HepG2 (cell line): ENCODE measurements around the gene UCN2. TPM values are rescaled to one million over a fixed set of nuclear protein-coding genes. Genes with fewer than 3 reads are reported as not detected.
A peak's percentile ranks its signal among the peaks of the same experiment; 100 is the strongest.

Experiments used
- ARID3A ChIP-seq: IDR thresholded peaks from 2 replicates; pipeline ENCODE4 v1.6.1; 2012; ENCODE audit warnings: low read depth, low read length, improper control_type of control experiment
- BATF2 ChIP-seq: sonication (generic); formaldehyde crosslinking; IDR thresholded peaks from 2 replicates; pipeline ENCODE4 v1.8.0; 2022; ENCODE audit warnings: mild to moderate bottlenecking, missing genetic modification reagents, moderate library complexity
- BCL6 ChIP-seq: IDR thresholded peaks from 2 replicates; pipeline ENCODE4 v1.6.1; 2016; ENCODE audit warnings: missing genetic modification reagents, missing compliant biosample characterization
- CREB3 ChIP-seq: sonication (generic); formaldehyde crosslinking; IDR thresholded peaks from 2 replicates; pipeline ENCODE4 v1.5.0; 2020; ENCODE audit warnings: missing genetic modification reagents
- FOXC1 ChIP-seq: sonication (generic); formaldehyde crosslinking; IDR thresholded peaks from 2 replicates; pipeline ENCODE4 v1.8.0; 2022; ENCODE audit warnings: mild to moderate bottlenecking, missing genetic modification reagents, borderline replicate concordance
- GLMP ChIP-seq: sonication (generic); formaldehyde crosslinking; IDR thresholded peaks from 2 replicates; pipeline ENCODE4 v1.9.0; 2021; ENCODE audit warnings: missing genetic modification reagents, mild to moderate bottlenecking, borderline replicate concordance
- HOMEZ ChIP-seq: IDR thresholded peaks from 2 replicates; pipeline ENCODE4 v1.6.1; 2016; ENCODE audit warnings: low read depth
- HOXA7 ChIP-seq: sonication (generic); formaldehyde crosslinking; IDR thresholded peaks from 2 replicates; pipeline ENCODE4 v1.8.1; 2022; ENCODE audit warnings: mild to moderate bottlenecking, missing genetic modification reagents, moderate library complexity
- IKZF5 ChIP-seq: IDR thresholded peaks from 2 replicates; pipeline ENCODE4 v1.6.1; 2018; ENCODE audit warnings: missing genetic modification reagents, mild to moderate bottlenecking, missing compliant biosample characterization
- JARID2 ChIP-seq: sonication (generic); formaldehyde crosslinking; IDR thresholded peaks from 2 replicates; pipeline ENCODE4 v1.8.1; 2023; ENCODE audit warnings: missing genetic modification reagents, inconsistent platforms; ENCODE audit not compliant: insufficient replicate concordance
- KAT7 ChIP-seq: IDR thresholded peaks from 2 replicates; pipeline ENCODE4 v1.6.1; 2018; ENCODE audit warnings: borderline replicate concordance, missing compliant biosample characterization
- NCOA1 ChIP-seq: sonication (generic); formaldehyde crosslinking; IDR thresholded peaks from 2 replicates; pipeline ENCODE4 v1.9.0; 2021; ENCODE audit warnings: missing genetic modification reagents
- PLRG1 ChIP-seq: fragments of 450-650 bp; conservative IDR thresholded peaks from 2 replicates; pipeline ENCODE4 v1.6.1; 2016
- RNF2 ChIP-seq: fragments of 450-650 bp; conservative IDR thresholded peaks from 2 replicates; pipeline ENCODE4 v1.6.1; 2016; ENCODE audit warnings: low read depth
- TAF15 ChIP-seq: fragments of 200-400 bp; formaldehyde crosslinking; IDR thresholded peaks from one replicate; pipeline ENCODE4 v1.6.1; 2018; ENCODE audit warnings: mild to moderate bottlenecking, low read depth, low read length; ENCODE audit not compliant: poor library complexity, severe bottlenecking
- TOE1 ChIP-seq: sonication (generic); formaldehyde crosslinking; IDR thresholded peaks from 2 replicates; pipeline ENCODE4 v1.4.0; 2020; ENCODE audit warnings: mild to moderate bottlenecking, missing genetic modification reagents
- ZMYM4 ChIP-seq: sonication (generic); formaldehyde crosslinking; IDR thresholded peaks from 2 replicates; pipeline ENCODE4 v1.8.1; 2023; ENCODE audit warnings: mild to moderate bottlenecking, missing genetic modification reagents
- ZNF101 ChIP-seq: sonication (generic); formaldehyde crosslinking; IDR thresholded peaks from 2 replicates; pipeline ENCODE4 v1.4.0; 2020; ENCODE audit warnings: mild to moderate bottlenecking, low read depth, missing genetic modification reagents, borderline replicate concordance
- ZNF552 ChIP-seq: sonication (generic); formaldehyde crosslinking; IDR thresholded peaks from 2 replicates; pipeline ENCODE4 v1.9.0; 2022; ENCODE audit warnings: missing genetic modification reagents, mild to moderate bottlenecking, borderline replicate concordance
- ZNF607 ChIP-seq: sonication (generic); formaldehyde crosslinking; IDR thresholded peaks from 2 replicates; pipeline ENCODE4 v1.5.1; 2020; ENCODE audit warnings: missing genetic modification reagents, mild to moderate bottlenecking, borderline replicate concordance
- ZNF713 ChIP-seq: sonication (generic); formaldehyde crosslinking; IDR thresholded peaks from 2 replicates; pipeline ENCODE4 v1.4.0; 2020; ENCODE audit warnings: mild to moderate bottlenecking, missing genetic modification reagents
- ZNF816 ChIP-seq: sonication (generic); formaldehyde crosslinking; IDR thresholded peaks from 2 replicates; pipeline ENCODE4 v1.8.0; 2022; ENCODE audit warnings: missing genetic modification reagents, mild to moderate bottlenecking, borderline replicate concordance
- polyA plus RNA-seq, 8 experiments: library from polyadenylated mRNA; depleted of rRNA in 3 of 8; stranded (reverse) in 7 of 8; unstranded in 1 of 8; fragments of >200 nt; fragmentation: Illumina TruSeq in 4 of 8; extraction: Trizol in 4 of 8; gene quantifications; 2 replicates each; pipeline versions ENCODE4 v1.2.1 to v1.2.3, GENCODE V29; 2011 to 2016; ENCODE audit warnings: low read depth in 4 of 8, missing spikeins in 1 of 8, mixed read lengths in 1 of 8; ENCODE audit not compliant: insufficient read depth in 1 of 8
- total RNA-seq, 5 experiments: library from RNA; depleted of rRNA; stranded (reverse); fragments of >200 nt; fragmentation: Illumina TruSeq; extraction: Trizol; gene quantifications; 2 replicates each; pipeline ENCODE4 v1.2.3, GENCODE V29; 2016; ENCODE audit warnings: low read depth in 1 of 5

Gene UCN2
- total and polyA plus RNA-seq, 2 of the 13 experiments (the other 11 are each of a cell fraction or from before 2014, with no cell fraction given) = 0.07 to 1.5 TPM

GRCh38 chr3:48556796-48557626 is 6.6 kb downstream of the UCN2 start, which contains the start of gene PFKFB4 (continued):
- no peak for TF ChIP-seq HOXA7
- peak; percentile 55; the same call in 1 of the 2 replicates for TF ChIP-seq HOMEZ (CRISPR knock-in tag)
- TF ChIP-seq TAF15 = peak; percentile 46
- 0 out of 2 replicates have a peak, but pooled peaks have one; percentile 38 for TF ChIP-seq CREB3
- no peak for TF ChIP-seq NCOA1
- TF ChIP-seq ZNF101 = no peak
- no peak for TF ChIP-seq ZNF713 (CRISPR knock-in tag)
- TF ChIP-seq BCL6 = peak; percentile 46; the same call in 1 of the 2 replicates
- no peak for TF ChIP-seq ZMYM4 (CRISPR knock-in tag)
- peak; percentile 95 for TF ChIP-seq ZNF607 (CRISPR knock-in tag)
- 0 out of 2 replicates have a peak, but pooled peaks have one; percentile 54 for TF ChIP-seq TOE1
- peak; percentile 95 for TF ChIP-seq IKZF5
- 0 out of 2 replicates have a peak, but pooled peaks have one; percentile 21 for TF ChIP-seq KAT7
- TF ChIP-seq PLRG1 = no peak
- no peak for TF ChIP-seq ARID3A
- TF ChIP-seq FOXC1 (CRISPR knock-in tag) = peak; percentile 70; the same call in 1 of the 2 replicates
- TF ChIP-seq GLMP (CRISPR knock-in tag) = no peak
- TF ChIP-seq JARID2 (CRISPR knock-in tag) = no peak
- no peak for TF ChIP-seq RNF2
- peak; percentile 62; the same call in 1 of the 2 replicates for TF ChIP-seq ZNF552 (CRISPR knock-in tag)
- no peak for TF ChIP-seq BATF2
- TF ChIP-seq ZNF816 (CRISPR knock-in tag) = 0 out of 2 replicates have a peak, but pooled peaks have one; percentile 28
